ENCODE results near the gene MYZAP. TPM values are rescaled to one million over a fixed set of nuclear protein-coding genes. Genes with fewer than 3 reads are reported as not detected.

MYZAP gene
- total RNA-seq, 1 donor from 2014 or later: not detected

- Histone ChIP-seq H3K79me2 (ENCODE audit: low read depth) (no peaks in the 10 kb centered on the region), H3K4me3 (no peak overlapping the region), H2AFZ (replicated peaks) (no peak overlapping the region), H3K4me1 (no peaks in the 10 kb centered on the region), H4K20me1 (ENCODE audit: low read depth) (no peaks in the 10 kb centered on the region), H3K9me3 (ENCODE audit: low read depth) (no peaks in the 10 kb centered on the region), H3K9ac (no peak overlapping the region), H3K27me3 (no peaks in the 10 kb centered on the region), H3K36me3 (no peaks in the 10 kb centered on the region), H3F3A (ENCODE audit: low read depth) (no peaks in the 10 kb centered on the region), H3K27ac (no peak overlapping the region), H3K4me2 (no peak overlapping the region)
- no peaks in the 10 kb centered on the region for H3K9me3 Mint-ChIP-seq
- DNase-seq (ENCODE audit: low spot score): no peak
- TF ChIP-seq EZH2phosphoT487 (IDR thresholded peaks at IDR 0.05) (no peak), CTCF (IDR thresholded peaks at IDR 0.05) (no peak), EZH2 (IDR thresholded peaks at IDR 0.05) (no peak)
- no peak overlapping the region for H3K4me3 Mint-ChIP-seq
- H3K36me3 Mint-ChIP-seq: no peaks in the 10 kb centered on the region
- H3K4me1 Mint-ChIP-seq: peaks cover 3% of the 10 kb centered on the region
- no peak overlapping the region for H3K27ac Mint-ChIP-seq
- H3K27me3 Mint-ChIP-seq (ENCODE audit: insufficient read depth, low read depth): peaks cover 2% of the 10 kb centered on the region
Measured at GRCh38 chr15:57654153-57654852, 62.6 kb downstream of the MYZAP start.

GRCh38 chr15:57655053-57655452, 63.3 kb downstream of the MYZAP start:
- no peak overlapping the region for H3K4me3 Mint-ChIP-seq

GRCh38 chr15:57655809-57656208, 64.1 kb downstream of the MYZAP start:
- Mint-ChIP-seq H3K27me3 (ENCODE audit: insufficient read depth, low read depth) (peaks cover 2% of the 10 kb centered on the region), H3K4me1 (peaks cover 3% of the 10 kb centered on the region), H3K9me3 (no peaks in the 10 kb centered on the region), H3K36me3 (no peaks in the 10 kb centered on the region), H3K4me3 (no peak overlapping the region), H3K27ac (no peak overlapping the region)
- H2AFZ ChIP-seq (replicated peaks): no peak overlapping the region
- H4K20me1 ChIP-seq (ENCODE audit: low read depth): no peaks in the 10 kb centered on the region
- H3K4me1 ChIP-seq: no peaks in the 10 kb centered on the region
- H3K4me2 ChIP-seq: no peak overlapping the region
- no peaks in the 10 kb centered on the region for H3F3A ChIP-seq (ENCODE audit: low read depth)
- no peak overlapping the region for H3K4me3 ChIP-seq
- H3K9me3 ChIP-seq (ENCODE audit: low read depth): no peaks in the 10 kb centered on the region
- no peaks in the 10 kb centered on the region for H3K36me3 ChIP-seq
- DNase-seq (ENCODE audit: low spot score): no peak
- no peak for TF ChIP-seq EZH2 (IDR thresholded peaks at IDR 0.05)
- no peak for TF ChIP-seq CTCF (IDR thresholded peaks at IDR 0.05)
- no peak for TF ChIP-seq EZH2phosphoT487 (IDR thresholded peaks at IDR 0.05)
- H3K79me2 ChIP-seq (ENCODE audit: low read depth): no peaks in the 10 kb centered on the region
- H3K27me3 ChIP-seq: no peaks in the 10 kb centered on the region
- H3K27ac ChIP-seq: no peak overlapping the region
- no peak overlapping the region for H3K9ac ChIP-seq

More at GRCh38 chr15:57655053-57655452, 63.3 kb downstream of the MYZAP start:
- Histone ChIP-seq H3K4me1 (no peaks in the 10 kb centered on the region), H3K27me3 (no peaks in the 10 kb centered on the region), H3K9me3 (ENCODE audit: low read depth) (no peaks in the 10 kb centered on the region), H3K36me3 (no peaks in the 10 kb centered on the region), H3K4me3 (no peak overlapping the region), H2AFZ (replicated peaks) (no peak overlapping the region), H4K20me1 (ENCODE audit: low read depth) (no peaks in the 10 kb centered on the region), H3K4me2 (no peak overlapping the region), H3K9ac (no peak overlapping the region), H3K79me2 (ENCODE audit: low read depth) (no peaks in the 10 kb centered on the region), H3K27ac (no peak overlapping the region), H3F3A (ENCODE audit: low read depth) (no peaks in the 10 kb centered on the region)
- H3K36me3 Mint-ChIP-seq: no peaks in the 10 kb centered on the region
- no peak for TF ChIP-seq CTCF (IDR thresholded peaks at IDR 0.05)
- no peak for TF ChIP-seq EZH2phosphoT487 (IDR thresholded peaks at IDR 0.05)
- TF ChIP-seq EZH2 (IDR thresholded peaks at IDR 0.05): no peak
- DNase-seq (ENCODE audit: low spot score): no peak
- H3K27me3 Mint-ChIP-seq (ENCODE audit: insufficient read depth, low read depth): peaks cover 2% of the 10 kb centered on the region
- peaks cover 3% of the 10 kb centered on the region for H3K4me1 Mint-ChIP-seq
- peak overlapping the region; percentile 64 for H3K27ac Mint-ChIP-seq
- no peaks in the 10 kb centered on the region for H3K9me3 Mint-ChIP-seq

Data from neural progenitor cell (in vitro differentiated cells).